Type B pancreatic cell (in vitro differentiated cells): Measurements from ENCODE around the gene HPN. TPM values are rescaled to one million over a fixed set of nuclear protein-coding genes. Genes with fewer than 3 reads are reported as not detected.

Source experiments
- DNase-seq: peaks from one replicate; pipeline ENCODE4 v3.0.0; 2021; ENCODE audit warnings: mixed read lengths; ENCODE audit not compliant: unreplicated experiment; ENCODE audit errors: extremely low spot score
- H3K27ac Mint-ChIP-seq: 2 replicates; pipeline ENCODE4 v1.8.0; 2021; ENCODE audit warnings: mild to moderate bottlenecking, mixed read lengths
- H3K27me3 Mint-ChIP-seq: 2 replicates; pipeline ENCODE4 v1.8.0; 2021; ENCODE audit warnings: mixed read lengths
- H3K36me3 Mint-ChIP-seq: 2 replicates; pipeline ENCODE4 v1.8.0; 2021; ENCODE audit warnings: mixed read lengths
- H3K4me1 Mint-ChIP-seq: one replicate; pipeline ENCODE4 v1.8.0; 2021; ENCODE audit warnings: mixed read lengths; ENCODE audit not compliant: unreplicated experiment
- H3K4me3 Mint-ChIP-seq: 2 replicates; pipeline ENCODE4 v1.8.0; 2021; ENCODE audit warnings: mild to moderate bottlenecking, mixed read lengths
- H3K9me3 Mint-ChIP-seq: 2 replicates; pipeline ENCODE4 v1.8.0; 2021; ENCODE audit warnings: mixed read lengths
- CTCF ChIP-seq: fragments of 200-600 bp; sonication (generic); conservative IDR thresholded peaks from 2 replicates; pipeline ENCODE4 v1.5.0; 2021; ENCODE audit warnings: antibody characterized with exemption, mild to moderate bottlenecking
- total RNA-seq: library from RNA; stranded (reverse); gene quantifications from 2 replicates; pipeline ENCODE4 v1.2.1, GENCODE V29; 2021; ENCODE audit warnings: low replicate concordance

HPN gene
- total RNA-seq, 1 donor from 2014 or later, result 15.1 TPM

DNA sequence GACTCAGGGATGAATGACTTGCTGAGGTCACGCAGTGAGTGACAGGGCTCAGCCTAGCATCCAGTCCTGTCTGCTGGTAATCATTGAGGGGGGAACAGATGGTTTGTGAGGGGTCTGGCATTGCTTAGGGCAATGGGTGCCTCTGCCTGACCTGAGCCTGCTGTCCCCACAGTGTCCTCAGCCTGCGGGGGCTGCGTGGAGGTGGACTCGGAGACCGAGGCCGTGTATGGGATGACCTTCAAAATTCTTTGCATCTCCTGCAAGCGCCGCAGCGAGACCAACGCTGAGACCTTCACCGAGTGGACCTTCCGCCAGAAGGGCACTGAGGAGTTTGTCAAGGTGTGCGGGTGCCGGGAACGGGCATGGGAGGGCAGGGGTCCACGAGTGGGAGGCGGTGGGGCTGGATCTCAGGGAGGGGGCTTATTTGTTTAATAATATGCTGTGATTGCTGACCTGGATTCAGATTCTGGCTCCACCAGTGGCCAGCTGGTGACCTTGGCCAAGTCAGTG, 9.1 kb upstream of the HPN start:
- Mint-ChIP-seq H3K27me3 (peaks cover 48% of the 10 kb centered on the region), H3K36me3 (no peaks in the 10 kb centered on the region), H3K9me3 (no peaks in the 10 kb centered on the region), H3K4me3 (no peak overlapping the region), H3K4me1 (peaks cover 7% of the 10 kb centered on the region), H3K27ac (no peak overlapping the region)
- DNase-seq, result no peak
- no peak for TF ChIP-seq CTCF

DNA sequence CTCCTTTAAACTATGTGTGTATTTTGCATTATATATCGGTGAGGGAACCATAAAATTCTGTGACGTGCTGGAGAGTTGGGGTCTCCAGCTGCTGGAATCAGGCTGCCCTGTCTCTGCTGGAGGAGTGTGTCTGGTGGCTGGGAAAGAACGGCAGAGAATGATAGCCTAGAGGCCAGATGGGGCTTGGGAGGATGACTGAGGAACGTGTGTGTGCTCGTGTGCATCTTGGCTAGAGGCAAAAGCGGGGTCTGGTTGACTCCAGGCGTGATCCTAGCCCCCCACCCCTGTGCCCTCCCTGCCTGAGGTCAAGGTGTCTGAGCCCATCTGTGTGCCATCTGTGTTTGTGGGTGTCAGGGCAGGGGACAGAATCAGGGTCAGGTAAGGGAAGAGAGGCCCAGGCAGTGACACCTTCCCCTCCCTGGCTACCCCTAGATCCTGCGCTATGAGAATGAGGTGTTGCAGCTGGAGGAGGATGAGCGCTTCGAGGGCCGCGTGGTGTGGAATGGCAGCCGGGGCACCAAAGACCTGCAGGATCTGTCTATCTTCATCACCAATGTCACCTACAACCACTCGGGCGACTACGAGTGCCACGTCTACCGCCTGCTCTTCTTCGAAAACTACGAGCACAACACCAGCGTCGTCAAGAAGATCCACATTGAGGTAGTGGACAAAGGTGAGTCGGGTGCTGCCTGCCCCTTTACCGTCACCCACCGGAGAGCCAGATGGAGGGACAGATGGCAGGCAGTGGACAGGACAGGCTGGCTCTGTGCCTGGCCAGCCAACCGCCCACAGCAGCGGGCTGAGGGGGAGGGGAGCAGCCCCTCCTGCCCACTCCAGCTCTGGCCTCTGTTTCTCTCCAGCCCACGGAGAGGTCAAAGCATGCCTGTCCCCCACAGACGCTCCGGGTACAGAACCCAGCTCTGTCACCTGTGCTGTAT, 8.2 kb upstream of the HPN start:
- H3K36me3 Mint-ChIP-seq, result no peaks in the 10 kb centered on the region
- H3K27me3 Mint-ChIP-seq, result peaks cover 41% of the 10 kb centered on the region
- no peaks in the 10 kb centered on the region for H3K9me3 Mint-ChIP-seq
- DNase-seq, result no peak
- no peak for TF ChIP-seq CTCF
- peaks cover 7% of the 10 kb centered on the region for H3K4me1 Mint-ChIP-seq
- H3K4me3 Mint-ChIP-seq, result peak overlapping the region; percentile 49
- no peak overlapping the region for H3K27ac Mint-ChIP-seq

- peaks cover 10% of the 10 kb centered on the region for H3K4me1 Mint-ChIP-seq
- TF ChIP-seq CTCF, result no peak
- H3K27ac Mint-ChIP-seq, result no peak overlapping the region
- DNase-seq, result no peak
- H3K9me3 Mint-ChIP-seq, result no peaks in the 10 kb centered on the region
- peaks cover 36% of the 10 kb centered on the region for H3K27me3 Mint-ChIP-seq
- H3K4me3 Mint-ChIP-seq, result no peak overlapping the region
- H3K36me3 Mint-ChIP-seq, result no peaks in the 10 kb centered on the region
Observed at GRCh38 chr19:35034005-35034502, 7.5 kb upstream of the HPN start.

DNA sequence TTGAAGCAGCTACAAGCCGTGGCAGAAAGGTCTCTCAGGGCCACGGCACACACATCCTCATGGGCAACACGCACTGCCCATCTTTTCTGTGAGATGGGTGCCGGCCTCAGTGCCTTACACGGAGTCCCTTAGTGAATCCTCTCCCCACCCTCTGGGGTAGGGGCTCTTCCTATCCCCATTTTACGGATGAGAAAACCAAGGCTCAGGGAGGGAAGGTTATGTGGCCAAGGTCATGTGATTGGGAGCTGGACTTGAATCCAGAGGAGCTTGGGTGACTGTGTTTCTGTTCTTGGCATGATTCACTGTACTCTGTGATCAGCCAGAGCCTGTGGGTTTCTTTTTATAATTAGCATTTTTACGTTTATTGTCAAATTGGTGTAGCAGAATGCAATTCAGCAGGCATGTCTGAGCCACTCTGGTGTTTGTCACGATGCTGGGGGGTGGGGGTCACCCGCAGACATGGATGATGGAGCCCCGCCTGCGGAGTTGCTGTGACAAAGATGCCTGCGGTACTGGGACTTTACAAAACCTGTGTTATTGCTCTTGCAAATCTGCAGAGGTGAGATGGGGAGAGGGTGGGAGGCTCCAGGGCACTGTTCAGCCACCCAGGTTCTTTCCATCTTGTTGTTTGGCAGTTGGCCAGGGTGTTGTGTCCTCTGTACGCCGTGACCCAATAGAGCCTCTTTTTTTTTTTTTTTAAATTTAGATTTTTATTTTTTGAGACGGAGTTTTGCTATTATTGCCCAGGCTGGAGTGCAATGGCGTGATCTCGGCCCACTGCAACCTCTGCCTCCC, 6.7 kb upstream of the HPN start:
- no peak for DNase-seq
- Mint-ChIP-seq H3K4me1 (peaks cover 12% of the 10 kb centered on the region), H3K27ac (no peak overlapping the region), H3K27me3 (peaks cover 30% of the 10 kb centered on the region), H3K9me3 (no peaks in the 10 kb centered on the region), H3K4me3 (no peak overlapping the region), H3K36me3 (no peaks in the 10 kb centered on the region)
- no peak for TF ChIP-seq CTCF

DNA sequence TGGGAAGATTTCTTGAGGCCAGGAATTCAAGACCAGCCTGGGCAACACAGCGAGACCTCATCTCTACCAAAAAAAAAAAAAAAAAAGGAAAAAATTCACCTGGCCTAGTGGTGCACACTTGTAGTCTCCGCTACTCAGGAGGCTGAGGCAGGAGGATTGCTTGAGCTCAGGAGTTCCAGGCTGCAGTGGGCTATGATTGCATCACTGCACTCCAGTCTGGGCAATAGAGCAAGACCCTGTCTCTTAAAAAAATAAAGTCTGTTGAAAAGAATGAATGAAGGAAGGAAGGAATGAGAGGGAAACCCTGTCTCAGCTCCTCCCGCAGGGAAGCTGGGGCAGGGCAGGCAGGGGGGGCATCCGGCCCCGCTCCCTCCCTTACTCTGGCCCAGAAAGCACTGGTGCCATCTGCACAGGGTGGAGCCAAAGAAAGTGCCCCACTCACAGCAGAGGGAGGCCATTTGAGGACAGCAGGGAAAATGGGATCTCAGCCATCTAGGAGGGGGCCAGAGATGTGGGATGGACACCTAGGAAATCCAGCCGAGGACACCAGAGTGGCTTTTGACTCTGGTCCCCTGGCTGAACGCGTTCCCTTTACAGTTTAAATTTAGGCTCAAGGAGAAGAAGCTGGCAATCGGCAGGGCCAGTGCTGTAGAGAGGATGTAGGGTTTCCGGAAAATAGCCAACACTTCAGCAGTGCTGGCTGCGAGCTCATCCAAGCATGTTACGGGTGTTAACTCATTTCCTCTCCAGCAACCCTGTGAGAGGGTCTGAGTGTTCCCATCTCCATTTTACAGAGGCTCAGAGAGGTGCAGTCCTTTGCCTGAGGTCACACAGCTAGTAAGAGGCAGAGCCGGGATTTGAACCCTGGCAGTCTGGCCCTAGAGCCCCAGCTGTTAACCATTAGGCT, 3.6 kb upstream of the HPN start:
- no peak overlapping the region for H3K4me3 Mint-ChIP-seq
- peaks cover 10% of the 10 kb centered on the region for H3K27me3 Mint-ChIP-seq
- H3K9me3 Mint-ChIP-seq, result no peaks in the 10 kb centered on the region
- peaks cover 12% of the 10 kb centered on the region for H3K4me1 Mint-ChIP-seq
- no peaks in the 10 kb centered on the region for H3K36me3 Mint-ChIP-seq
- no peak for DNase-seq
- no peak for TF ChIP-seq CTCF
- H3K27ac Mint-ChIP-seq, result no peak overlapping the region
